Heart left ventricle (tissue), 13 donors: Measurements from ENCODE around the gene BBOF1.
A peak's percentile ranks its signal among the peaks of the same experiment; 100 is the strongest.

Source experiments
- CTCF ChIP-seq, 12 donors: fragments of 200-600 bp; sonication (generic) in 4 of 12; IDR thresholded peaks; one replicate each; pipeline versions ENCODE4 v1.5.0 to v1.8.0; 2018 to 2022; ENCODE audit warnings: antibody characterized with exemption in 12 of 12, mild to moderate bottlenecking in 5 of 12
- POLR2A ChIP-seq, 2 donors: fragments of 450-650 bp; IDR thresholded peaks; one replicate each; pipeline ENCODE4 v1.6.1; 2017; ENCODE audit warnings: antibody characterized with exemption in 2 of 2, mild to moderate bottlenecking in 2 of 2, moderate library complexity in 2 of 2
- donor health status: ischemic (EF 13 %, LVEDD 7.1; RV severe dilation, severe dysfunction).
- donor health status: DM: no; HTN: yes; CAD: no.
- donor health status: DM: no; HTN: no; CAD: no.
- donor health status: ischemic (EF 25% LVEDD 6.9; RV normal size, moderate dysfunction).
- donor health status: ischemic (EF 25% LVEDD 5.7; RV mildly dilated, moderate dysfunction).
- donor health status: ischemic (EF 35%, LVEDD 5.7; RV mildly dilated, moderate dysfunction).
- donor health status: nonischemic (EF 11% LVEDD 7.7; RV severe dilation, severe dysfunction).
- donor health status: DM: yes; HTN: yes; CAD: no.
- donor health status: PGD.
- donor health status: ischemic (EF 29% LVEDD 5.4; RV normal size, mild dysfunction).
- donor health status: nonischemic (EF 23%, LVEDD 6.1; RV moderate dilation, normal function).

- peak; percentile 52 to 73 (median 66) for TF ChIP-seq CTCF (IDR thresholded peaks at IDR 0.05)
- no peak for TF ChIP-seq POLR2A (IDR thresholded peaks at IDR 0.05)
Observed at GRCh38 chr14:74038020-74038859, 19.1 kb downstream of the BBOF1 start.
